Endothelial cell of umbilical vein (primary cell): ENCODE results near the gene MT1F. TPM values are rescaled to one million over a fixed set of nuclear protein-coding genes. Genes with fewer than 3 reads are reported as not detected.

Experiments used
- BruUV-seq: library from RNA; stranded (reverse); fragments of 400-500 nt; replicated peaks from 2 replicates; lab custom pipeline; 2021; lab: Mats Ljungman, UMichigan
- CTCF ChIA-PET: fragments of 300-600, 350-600 bp; sonication (Branson Sonifier 250); formaldehyde crosslinking; loops from one replicate; lab custom pipeline; 2021; ENCODE audit warnings: antibody characterized with exemption, inconsistent platforms; lab: Charles Lee
- POLR2A ChIA-PET: fragments of 300-600, 350-600 bp; sonication (Branson Sonifier 250); formaldehyde crosslinking; loops from one replicate; lab custom pipeline; 2021; ENCODE audit warnings: antibody characterized with exemption, inconsistent platforms; lab: Charles Lee
- DNase-seq: peaks from one replicate; pipeline ENCODE4 v3.0.0-alpha.2; 2011; ENCODE audit warnings: low read depth, low spot score
- FAIRE-seq: peaks from 2 replicates; lab custom pipeline; 2011; peaks lifted over from hg19 to GRCh38; lab: Jason Lieb, UNC
- H2AFZ ChIP-seq: 2 replicates; pipeline ENCODE4 v1.6.0; 2012; ENCODE audit warnings: low read depth, low read length, control low read depth, inconsistent platforms
- H3K27ac ChIP-seq: 2 replicates; pipeline ENCODE4 v1.5.1; 2011; ENCODE audit warnings: low read depth, mild to moderate bottlenecking, control low read depth, low read length, moderate library complexity; ENCODE audit not compliant: insufficient read depth
- H3K27me3 ChIP-seq, 2 experiments: 2 replicates each; pipeline versions ENCODE4 v1.6.0 to v1.6.1; 2011; ENCODE audit warnings: low read length in 2 of 2, mixed read lengths in 1 of 2; ENCODE audit not compliant: control insufficient read depth in 2 of 2, insufficient read depth in 2 of 2
- H3K36me3 ChIP-seq, 2 experiments: 2 replicates in 1 of 2; 3 replicates in 1 of 2; pipeline ENCODE4 v1.5.1; 2011; ENCODE audit warnings: low read length in 2 of 2, mild to moderate bottlenecking in 1 of 2, moderate library complexity in 1 of 2; ENCODE audit not compliant: control insufficient read depth in 2 of 2, insufficient read depth in 2 of 2; ENCODE audit errors: extremely low read depth in 1 of 2
- H3K4me1 ChIP-seq: 3 replicates; pipeline ENCODE4 v1.5.1; 2011; ENCODE audit warnings: mild to moderate bottlenecking, low read length; ENCODE audit not compliant: control insufficient read depth, insufficient read depth; ENCODE audit errors: extremely low read depth
- H3K4me2 ChIP-seq: 2 replicates; pipeline ENCODE4 v1.6.1; 2011; ENCODE audit warnings: low read length, control low read depth, mixed read lengths; ENCODE audit not compliant: insufficient read depth
- H3K4me3 ChIP-seq, 3 experiments: fragments of 200-600 bp in 1 of 3; sonication (generic), shearing (Covaris generic) in 1 of 3; replicated peaks in 1 of 3; 2 replicates each; pipeline ENCODE4 v1.5.1; 2011 to 2016; ENCODE audit warnings: control low read depth in 3 of 3, low read length in 3 of 3, mild to moderate bottlenecking in 2 of 3, inconsistent platforms in 1 of 3, low read depth in 1 of 3, moderate library complexity in 1 of 3; ENCODE audit not compliant: insufficient read depth in 1 of 3
- H3K79me2 ChIP-seq: 2 replicates; pipeline ENCODE4 v1.6.0; 2012; ENCODE audit warnings: low read length, inconsistent platforms; ENCODE audit not compliant: control insufficient read depth, insufficient read depth
- H3K9ac ChIP-seq: replicated peaks from 2 replicates; pipeline ENCODE3; 2011; ENCODE audit warnings: low read length, control low read depth; ENCODE audit not compliant: insufficient read depth; ENCODE audit errors: extremely low read depth
- H3K9me1 ChIP-seq: replicated peaks from 3 replicates; pipeline ENCODE4 v1.6.0; 2011; ENCODE audit warnings: mild to moderate bottlenecking, low read length; ENCODE audit not compliant: control insufficient read depth, insufficient read depth; ENCODE audit errors: extremely low read depth
- H3K9me3 ChIP-seq: replicated peaks from 2 replicates; pipeline ENCODE4 v1.5.1; 2012; ENCODE audit warnings: low read length, inconsistent platforms; ENCODE audit not compliant: control insufficient read depth, insufficient read depth
- H4K20me1 ChIP-seq: replicated peaks from 2 replicates; pipeline ENCODE3; 2011; ENCODE audit warnings: mild to moderate bottlenecking, low read length; ENCODE audit not compliant: control insufficient read depth, insufficient read depth; ENCODE audit errors: extremely low read depth
- CTCF ChIP-seq, 2 donors: IDR thresholded peaks; 1 replicate in 1 of 2; 2 replicates in 1 of 2; pipeline ENCODE4 v1.5.1; 2011; ENCODE audit warnings: low read length in 2 of 2, mild to moderate bottlenecking in 2 of 2, moderate library complexity in 2 of 2, control low read depth in 1 of 2, inconsistent platforms in 1 of 2, low read depth in 1 of 2; ENCODE audit not compliant: insufficient read depth in 1 of 2; ENCODE audit errors: extremely low read depth in 1 of 2
- EZH2 ChIP-seq: IDR thresholded peaks from 2 replicates; pipeline ENCODE4 v1.6.1; 2012; ENCODE audit warnings: borderline replicate concordance, low read depth, mild to moderate bottlenecking, moderate library complexity, low read length, inconsistent platforms; ENCODE audit not compliant: severe bottlenecking
- FOS ChIP-seq: IDR thresholded peaks from 2 replicates; pipeline ENCODE4 v1.6.1; 2011; ENCODE audit warnings: mild to moderate bottlenecking, low read length, moderate library complexity, borderline replicate concordance; ENCODE audit not compliant: insufficient read depth
- GATA2 ChIP-seq: IDR thresholded peaks from 2 replicates; pipeline ENCODE4 v1.7.0; 2011; ENCODE audit warnings: low read depth, mild to moderate bottlenecking, moderate library complexity, mixed read lengths, low read length; ENCODE audit not compliant: insufficient read length, insufficient read depth
- JUN ChIP-seq: IDR thresholded peaks from 2 replicates; pipeline ENCODE4 v1.6.1; 2011; ENCODE audit warnings: borderline replicate concordance, low read depth; ENCODE audit not compliant: insufficient read length, insufficient read depth
- MYC ChIP-seq: IDR thresholded peaks from one replicate; pipeline ENCODE4 v1.6.1; 2011; ENCODE audit warnings: mild to moderate bottlenecking, low read depth, low read length
- POLR2A ChIP-seq: IDR thresholded peaks from 2 replicates; pipeline ENCODE4 v1.6.1; 2012; ENCODE audit warnings: low read depth, mild to moderate bottlenecking, control low read depth, low read length
- POLR2AphosphoS5 ChIP-seq: IDR thresholded peaks from 2 replicates; pipeline ENCODE4 v1.6.1; 2012; ENCODE audit warnings: low read depth, mild to moderate bottlenecking, control low read depth, low read length, moderate library complexity; ENCODE audit not compliant: insufficient read depth
- dilution Hi-C: fragments of 300-500 bp; cut with MboI; formaldehyde crosslinking; loops from one replicate; pipeline ENCODE4 v1.15.0; 2019; ENCODE audit warnings: low sequenced_read_pairs; ENCODE audit not compliant: extremely low pct_ligation_motif_present
- intact Hi-C: fragments of 100-400 bp; cut with micrococcal nuclease; formaldehyde crosslinking; loops from one replicate; pipeline ENCODE4 v1.10.0; 2022
- polyA plus RNA-seq, 4 experiments: library from polyadenylated mRNA; depleted of rRNA in 3 of 4; stranded (reverse) in 3 of 4; unstranded in 1 of 4; fragments of >200 nt; gene quantifications; 2 replicates each; pipeline versions ENCODE4 v1.2.1 to v1.2.3, GENCODE V29; 2011 to 2012; ENCODE audit warnings: missing spikeins in 1 of 4
- total RNA-seq: library from RNA; stranded (reverse); gene quantifications from 2 replicates; pipeline ENCODE4 v1.2.3, GENCODE V29; 2021
- TF ChIP-seq, protein P1 (sequence below): IDR thresholded peaks from 2 replicates; pipeline ENCODE4 v1.6.1; 2011; ENCODE audit not compliant: insufficient read depth, insufficient read length

Gene MT1F
- total and polyA plus RNA-seq, 2 donors (not counting 3 experiments of a cell fraction or from before 2014, with no cell fraction given), result 2.2 to 2.6 TPM

DNA sequence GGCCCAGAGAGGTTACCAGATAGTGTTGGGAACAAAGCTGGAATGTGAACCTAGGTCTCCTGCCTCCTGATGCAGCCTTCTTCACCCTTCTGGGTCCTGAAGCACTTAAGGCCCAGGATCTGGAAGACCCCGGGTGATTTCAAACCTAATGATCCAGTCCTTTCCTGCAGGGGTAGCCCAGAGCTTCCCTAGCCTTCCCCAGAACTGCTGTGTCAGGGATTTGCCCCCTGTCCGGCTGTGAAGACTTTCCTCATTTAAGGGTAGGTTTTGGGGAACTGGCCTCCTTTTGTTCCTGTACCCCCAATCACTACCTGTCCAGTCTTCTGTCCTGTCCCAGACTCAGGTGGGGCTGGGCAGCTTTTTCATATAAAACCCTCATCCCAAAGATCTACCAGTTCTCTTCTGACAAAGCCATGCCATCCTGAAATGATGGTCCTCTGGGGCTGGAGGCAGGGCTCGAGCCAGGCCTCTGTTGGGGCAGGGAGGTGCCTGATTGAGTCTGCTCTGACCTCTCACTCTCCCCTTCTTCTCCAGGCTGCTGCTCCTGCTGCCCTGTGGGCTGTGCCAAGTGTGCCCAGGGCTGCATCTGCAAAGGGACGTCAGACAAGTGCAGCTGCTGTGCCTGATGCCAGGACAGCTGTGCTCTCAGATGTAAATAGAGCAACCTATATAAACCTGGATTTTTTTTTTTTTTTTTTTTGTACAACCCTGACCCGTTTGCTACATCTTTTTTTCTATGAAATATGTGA lies 25.8 kb downstream of the MT1F start:
- H3K4me1 ChIP-seq, result peaks cover 10% of the 10 kb centered on the region
- BruUV-seq, result no TSS peak
- TF ChIP-seq MYC (no peak), POLR2AphosphoS5 (no peak), GATA2 (no peak), JUN (no peak), CTCF (IDR thresholded peaks at IDR 0.05; ENCODE audit: extremely low read depth in 1 of 2, insufficient read depth in 1 of 2, low read depth in 1 of 2, low read length in 2 of 2) (no peak), FOS (no peak), POLR2A (no peak), EZH2 (no peak)
- TF ChIP-seq, protein P1, sequence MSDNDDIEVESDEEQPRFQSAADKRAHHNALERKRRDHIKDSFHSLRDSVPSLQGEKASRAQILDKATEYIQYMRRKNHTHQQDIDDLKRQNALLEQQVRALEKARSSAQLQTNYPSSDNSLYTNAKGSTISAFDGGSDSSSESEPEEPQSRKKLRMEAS, result no peak
- H2AFZ ChIP-seq, result no peak overlapping the region
- H3K79me2 ChIP-seq, result no peaks in the 10 kb centered on the region
- DNase-seq, result no peak
- H3K27ac ChIP-seq, result no peak overlapping the region
- no peak overlapping the region for H3K4me2 ChIP-seq
- H4K20me1 ChIP-seq, result no peaks in the 10 kb centered on the region
- intact Hi-C loops (loop anchor here (2.0 kb wide), 1 partner anchor 45 kb away; the partner anchor contains the start of gene MT1A), dilution Hi-C loops (no loop called here)
- H3K4me3 ChIP-seq, result no peak overlapping the region
- H3K36me3 ChIP-seq, result no peaks in the 10 kb centered on the region
- ChIA-PET CTCF (interaction anchor here (0.8 to 2.1 kb wide), 4 partner anchors 19 to 83 kb away, joined by 3 to 12 read pairs (median 6); no protein-coding TSS in a partner anchor), POLR2A (no interaction called here)
- no peaks in the 10 kb centered on the region for H3K27me3 ChIP-seq
- FAIRE-seq, result no peak
- H3K9me1 ChIP-seq, result no peaks in the 10 kb centered on the region
- H3K9ac ChIP-seq, result no peak overlapping the region
- no peaks in the 10 kb centered on the region for H3K9me3 ChIP-seq
